ENCODE measurements around the gene DGKB. TPM values are rescaled to one million over a fixed set of nuclear protein-coding genes. Genes with fewer than 3 reads are reported as not detected.

DGKB gene
- total and polyA plus RNA-seq, 2 donors = 0.09 to 0.19 TPM

- H3K4me3 ChIP-seq (ENCODE audit: low read length in 2 of 2) = no peak overlapping the region
- no peak for DNase-seq (ENCODE audit: low read depth in 6 of 9, low spot score in 9 of 9)
- H3K4me1 ChIP-seq (ENCODE audit: control insufficient read depth in 2 of 2, insufficient read depth in 2 of 2, low read length in 2 of 2) = no peaks in the 10 kb centered on the region
- H3K27me3 ChIP-seq (ENCODE audit: control insufficient read depth in 2 of 2, insufficient read depth in 1 of 2, low read length in 1 of 2) = no peaks in the 10 kb centered on the region
- no peaks in the 10 kb centered on the region for H3K36me3 ChIP-seq (ENCODE audit: control insufficient read depth in 2 of 2, insufficient read depth in 2 of 2, low read length in 1 of 2)
- no peak overlapping the region for H3K27ac ChIP-seq (ENCODE audit: low read depth in 1 of 2, low read length in 1 of 2)
- no peaks in the 10 kb centered on the region for H3K9me3 ChIP-seq (ENCODE audit: control insufficient read depth in 2 of 2, insufficient read depth in 1 of 2, low read length in 1 of 2)
Observed at GRCh38 chr7:14908697-14909096, 6.1 kb upstream of the DGKB start.

- WGBS = 69% methylated on average over 4 of the region's 4 CpGs
- Histone ChIP-seq H3K27ac (ENCODE audit: low read depth in 1 of 2, low read length in 1 of 2) (no peak overlapping the region), H3K4me3 (ENCODE audit: low read length in 2 of 2) (no peak overlapping the region), H3K27me3 (ENCODE audit: control insufficient read depth in 2 of 2, insufficient read depth in 1 of 2, low read length in 1 of 2) (peaks cover 0 to 6% of the 10 kb centered on the region in 2 donors), H3K4me1 (ENCODE audit: control insufficient read depth in 2 of 2, insufficient read depth in 2 of 2, low read length in 2 of 2) (no peaks in the 10 kb centered on the region), H3K36me3 (ENCODE audit: control insufficient read depth in 2 of 2, insufficient read depth in 2 of 2, low read length in 1 of 2) (no peaks in the 10 kb centered on the region), H3K9me3 (ENCODE audit: control insufficient read depth in 2 of 2, insufficient read depth in 1 of 2, low read length in 1 of 2) (peaks cover 0 to 1% of the 10 kb centered on the region in 2 donors)
- no peak for DNase-seq (ENCODE audit: low read depth in 6 of 9, low spot score in 9 of 9)
Observed at GRCh38 chr7:14905764-14906163, 3.2 kb upstream of the DGKB start.

DNA sequence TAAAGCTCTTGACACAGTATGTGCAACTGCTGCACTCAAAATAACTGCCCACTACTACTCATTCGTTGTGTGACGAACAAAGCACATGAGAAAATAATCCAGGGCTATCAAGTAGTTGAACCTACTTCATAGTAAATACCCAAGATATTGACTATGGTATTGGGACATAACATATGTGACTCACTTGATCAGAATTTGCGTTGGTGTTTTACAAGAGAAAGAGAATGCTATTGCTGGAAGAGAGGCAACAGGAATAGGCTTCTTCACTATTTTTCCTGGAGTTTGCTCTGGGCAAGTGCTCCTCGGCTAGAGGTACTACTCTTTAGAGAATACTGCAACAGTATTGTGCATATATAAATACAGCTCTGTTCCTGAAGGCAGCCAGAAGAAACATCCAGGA is 2.5 kb downstream of the DGKB start:
- Histone ChIP-seq H3K4me1 (ENCODE audit: control insufficient read depth in 2 of 2, insufficient read depth in 2 of 2, low read length in 2 of 2) (no peaks in the 10 kb centered on the region), H3K9me3 (ENCODE audit: control insufficient read depth in 2 of 2, insufficient read depth in 1 of 2, low read length in 1 of 2) (peaks cover 0 to 1% of the 10 kb centered on the region in 2 donors), H3K36me3 (ENCODE audit: control insufficient read depth in 2 of 2, insufficient read depth in 2 of 2, low read length in 1 of 2) (no peaks in the 10 kb centered on the region), H3K27ac (ENCODE audit: low read depth in 1 of 2, low read length in 1 of 2) (no peak overlapping the region), H3K27me3 (ENCODE audit: control insufficient read depth in 2 of 2, insufficient read depth in 1 of 2, low read length in 1 of 2) (peaks cover 0 to 6% of the 10 kb centered on the region in 2 donors), H3K4me3 (ENCODE audit: low read length in 2 of 2) (no peak overlapping the region)
- 94% methylated on average over 4 of the region's 4 CpGs for WGBS
- no peak for DNase-seq (ENCODE audit: low read depth in 6 of 9, low spot score in 9 of 9)

DNA sequence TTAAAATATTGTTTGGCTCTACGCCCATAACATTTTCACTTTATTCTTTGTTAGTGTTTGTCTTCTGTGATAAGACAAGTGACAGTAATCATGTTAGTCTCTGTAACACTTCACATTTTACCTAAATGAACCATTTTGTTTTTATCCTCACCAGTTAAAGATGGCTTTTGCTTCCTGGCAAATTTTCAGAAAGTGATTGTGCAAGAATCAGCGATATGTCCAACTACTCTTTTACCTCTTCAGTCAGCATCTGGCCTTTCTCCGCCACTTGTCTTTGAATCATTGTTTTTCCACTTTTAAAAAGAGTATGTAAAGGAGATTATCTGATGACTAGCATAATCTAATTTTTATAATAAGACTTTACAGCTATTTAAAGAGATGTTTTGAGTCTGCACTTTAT is 3.5 kb downstream of the DGKB start:
- 95% methylated on average over 3 of the region's 3 CpGs for WGBS

GRCh38 chr7:14896461-14896860 is 6.1 kb downstream of the DGKB start:
- no peak overlapping the region for H3K27ac ChIP-seq (ENCODE audit: low read depth in 1 of 2, low read length in 1 of 2)
- no peaks in the 10 kb centered on the region for H3K9me3 ChIP-seq (ENCODE audit: control insufficient read depth in 2 of 2, insufficient read depth in 1 of 2, low read length in 1 of 2)
- WGBS = 98% methylated on average over 2 of the region's 2 CpGs
- H3K4me1 ChIP-seq (ENCODE audit: control insufficient read depth in 2 of 2, insufficient read depth in 2 of 2, low read length in 2 of 2) = no peaks in the 10 kb centered on the region
- no peaks in the 10 kb centered on the region for H3K36me3 ChIP-seq (ENCODE audit: control insufficient read depth in 2 of 2, insufficient read depth in 2 of 2, low read length in 1 of 2)
- H3K4me3 ChIP-seq (ENCODE audit: low read length in 2 of 2) = no peak overlapping the region
- H3K27me3 ChIP-seq (ENCODE audit: control insufficient read depth in 2 of 2, insufficient read depth in 1 of 2, low read length in 1 of 2) = no peaks in the 10 kb centered on the region
- DNase-seq (ENCODE audit: low read depth in 6 of 9, low spot score in 9 of 9) = no peak

More for the DNA sequence above, 3.5 kb downstream of the DGKB start:
- H3K4me1 ChIP-seq (ENCODE audit: control insufficient read depth in 2 of 2, insufficient read depth in 2 of 2, low read length in 2 of 2) = no peaks in the 10 kb centered on the region
- no peak overlapping the region for H3K4me3 ChIP-seq (ENCODE audit: low read length in 2 of 2)
- DNase-seq (ENCODE audit: low read depth in 6 of 9, low spot score in 9 of 9) = no peak
- peaks cover 0 to 6% of the 10 kb centered on the region in 2 donors for H3K27me3 ChIP-seq (ENCODE audit: control insufficient read depth in 2 of 2, insufficient read depth in 1 of 2, low read length in 1 of 2)
- H3K36me3 ChIP-seq (ENCODE audit: control insufficient read depth in 2 of 2, insufficient read depth in 2 of 2, low read length in 1 of 2) = no peaks in the 10 kb centered on the region
- H3K9me3 ChIP-seq (ENCODE audit: control insufficient read depth in 2 of 2, insufficient read depth in 1 of 2, low read length in 1 of 2) = peaks cover 0 to 1% of the 10 kb centered on the region in 2 donors
- no peak overlapping the region for H3K27ac ChIP-seq (ENCODE audit: low read depth in 1 of 2, low read length in 1 of 2)

GRCh38 chr7:14894826-14895225 is 7.7 kb downstream of the DGKB start:
- Histone ChIP-seq H3K27me3 (ENCODE audit: control insufficient read depth in 2 of 2, insufficient read depth in 1 of 2, low read length in 1 of 2) (no peaks in the 10 kb centered on the region), H3K27ac (ENCODE audit: low read depth in 1 of 2, low read length in 1 of 2) (no peak overlapping the region), H3K36me3 (ENCODE audit: control insufficient read depth in 2 of 2, insufficient read depth in 2 of 2, low read length in 1 of 2) (no peaks in the 10 kb centered on the region), H3K4me3 (ENCODE audit: low read length in 2 of 2) (no peak overlapping the region), H3K9me3 (ENCODE audit: control insufficient read depth in 2 of 2, insufficient read depth in 1 of 2, low read length in 1 of 2) (no peaks in the 10 kb centered on the region), H3K4me1 (ENCODE audit: control insufficient read depth in 2 of 2, insufficient read depth in 2 of 2, low read length in 2 of 2) (no peaks in the 10 kb centered on the region)
- no peak for DNase-seq (ENCODE audit: low read depth in 6 of 9, low spot score in 9 of 9)

- no peaks in the 10 kb centered on the region for H3K4me1 ChIP-seq (ENCODE audit: control insufficient read depth in 2 of 2, insufficient read depth in 2 of 2, low read length in 2 of 2)
Observed at GRCh38 chr7:14892961-14893360, 9.6 kb downstream of the DGKB start.

DNA sequence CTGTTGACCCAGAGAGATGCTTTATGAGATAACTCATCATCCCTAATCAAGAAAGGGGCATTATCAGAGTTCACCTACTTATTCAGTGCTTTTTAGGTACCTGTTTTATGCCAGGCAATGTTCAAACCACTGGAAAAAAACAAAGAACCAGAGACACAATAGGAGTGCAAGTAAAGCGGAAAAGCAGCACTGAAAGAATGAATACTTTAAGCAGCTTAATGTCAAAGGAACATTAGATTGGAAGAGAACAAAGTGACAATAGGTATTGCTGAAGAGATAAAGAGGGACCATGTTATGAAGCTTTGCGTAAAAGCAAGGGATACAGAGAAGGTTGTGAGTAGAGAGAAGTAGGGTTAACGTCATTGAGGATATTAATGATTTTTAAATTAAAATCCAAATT is 11.3 kb downstream of the DGKB start:
- DNase-seq (ENCODE audit: low read depth in 6 of 9, low spot score in 9 of 9) = no peak
- no peaks in the 10 kb centered on the region for H3K36me3 ChIP-seq (ENCODE audit: control insufficient read depth in 2 of 2, insufficient read depth in 2 of 2, low read length in 1 of 2)
- 98% methylated on average over 3 of the region's 3 CpGs for WGBS
- no peak overlapping the region for H3K4me3 ChIP-seq (ENCODE audit: low read length in 2 of 2)
- no peaks in the 10 kb centered on the region for H3K27me3 ChIP-seq (ENCODE audit: control insufficient read depth in 2 of 2, insufficient read depth in 1 of 2, low read length in 1 of 2)
- H3K9me3 ChIP-seq (ENCODE audit: control insufficient read depth in 2 of 2, insufficient read depth in 1 of 2, low read length in 1 of 2) = no peaks in the 10 kb centered on the region
- H3K27ac ChIP-seq (ENCODE audit: low read depth in 1 of 2, low read length in 1 of 2) = no peak overlapping the region
- H3K4me1 ChIP-seq (ENCODE audit: control insufficient read depth in 2 of 2, insufficient read depth in 2 of 2, low read length in 2 of 2) = no peaks in the 10 kb centered on the region

More at GRCh38 chr7:14892961-14893360, 9.6 kb downstream of the DGKB start:
- DNase-seq (ENCODE audit: low read depth in 6 of 9, low spot score in 9 of 9) = no peak
- 80% methylated on average over 2 of the region's 2 CpGs for WGBS
- no peaks in the 10 kb centered on the region for H3K9me3 ChIP-seq (ENCODE audit: control insufficient read depth in 2 of 2, insufficient read depth in 1 of 2, low read length in 1 of 2)
- no peak overlapping the region for H3K27ac ChIP-seq (ENCODE audit: low read depth in 1 of 2, low read length in 1 of 2)
- no peaks in the 10 kb centered on the region for H3K36me3 ChIP-seq (ENCODE audit: control insufficient read depth in 2 of 2, insufficient read depth in 2 of 2, low read length in 1 of 2)
- no peak overlapping the region for H3K4me3 ChIP-seq (ENCODE audit: low read length in 2 of 2)
- no peaks in the 10 kb centered on the region for H3K27me3 ChIP-seq (ENCODE audit: control insufficient read depth in 2 of 2, insufficient read depth in 1 of 2, low read length in 1 of 2)

DNA sequence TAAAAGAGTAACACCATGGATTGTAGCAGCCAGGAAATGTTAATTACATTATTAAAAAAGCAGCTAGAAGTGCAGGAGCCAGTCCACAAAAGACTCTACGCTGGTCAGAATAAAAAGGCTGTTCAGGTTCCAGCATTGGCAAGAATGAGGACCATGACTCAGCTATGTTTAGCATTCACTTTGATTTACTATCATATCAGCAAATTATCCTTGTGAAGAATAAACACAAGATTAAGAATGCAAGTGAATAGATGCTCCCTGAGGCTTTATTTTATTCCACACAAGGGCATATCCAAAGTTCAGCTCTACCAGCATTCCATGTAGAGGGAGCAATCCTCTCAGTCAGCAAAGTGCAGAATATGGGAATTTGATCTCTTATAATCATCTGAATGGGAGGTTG is 13.6 kb downstream of the DGKB start:
- H3K27me3 ChIP-seq (ENCODE audit: control insufficient read depth in 2 of 2, insufficient read depth in 1 of 2, low read length in 1 of 2) = no peaks in the 10 kb centered on the region
- H3K9me3 ChIP-seq (ENCODE audit: control insufficient read depth in 2 of 2, insufficient read depth in 1 of 2, low read length in 1 of 2) = no peaks in the 10 kb centered on the region
- no peaks in the 10 kb centered on the region for H3K36me3 ChIP-seq (ENCODE audit: control insufficient read depth in 2 of 2, insufficient read depth in 2 of 2, low read length in 1 of 2)
- DNase-seq (ENCODE audit: low read depth in 6 of 9, low spot score in 9 of 9) = no peak
- H3K27ac ChIP-seq (ENCODE audit: low read depth in 1 of 2, low read length in 1 of 2) = no peak overlapping the region
- no peaks in the 10 kb centered on the region for H3K4me1 ChIP-seq (ENCODE audit: control insufficient read depth in 2 of 2, insufficient read depth in 2 of 2, low read length in 2 of 2)
- no peak overlapping the region for H3K4me3 ChIP-seq (ENCODE audit: low read length in 2 of 2)
- WGBS = 76% methylated on average over 1 of the region's 1 CpG

GRCh38 chr7:14886533-14886932 is 16.0 kb downstream of the DGKB start:
- 93% methylated on average over 3 of the region's 3 CpGs for WGBS
- no peak for DNase-seq (ENCODE audit: low read depth in 6 of 9, low spot score in 9 of 9)
- H3K4me1 ChIP-seq (ENCODE audit: control insufficient read depth in 2 of 2, insufficient read depth in 2 of 2, low read length in 2 of 2) = no peaks in the 10 kb centered on the region
- no peak overlapping the region for H3K4me3 ChIP-seq (ENCODE audit: low read length in 2 of 2)
- H3K36me3 ChIP-seq (ENCODE audit: control insufficient read depth in 2 of 2, insufficient read depth in 2 of 2, low read length in 1 of 2) = no peaks in the 10 kb centered on the region
- H3K27me3 ChIP-seq (ENCODE audit: control insufficient read depth in 2 of 2, insufficient read depth in 1 of 2, low read length in 1 of 2) = no peaks in the 10 kb centered on the region
- H3K27ac ChIP-seq (ENCODE audit: low read depth in 1 of 2, low read length in 1 of 2) = no peak overlapping the region
- H3K9me3 ChIP-seq (ENCODE audit: control insufficient read depth in 2 of 2, insufficient read depth in 1 of 2, low read length in 1 of 2) = no peaks in the 10 kb centered on the region
